Activated B cell treated with CpG ODN at 0.5 μM for 24 hours (primary cell): ENCODE results near the gene MCC. TPM values are rescaled to one million over a fixed set of nuclear protein-coding genes. Genes with fewer than 3 reads are reported as not detected.

Experiments used
- ATAC-seq: fragments of 200-7000 bp; cut with Tn5 transposase; one replicate; pipeline ENCODE4 v1.10.0; 2021; ENCODE audit warnings: low read depth, mild to moderate bottlenecking, moderate library complexity
- CTCF ChIA-PET: fragments of 350-600 bp; sonication (Branson Sonifier 250); formaldehyde crosslinking; loops from one replicate; lab custom pipeline; 2021; ENCODE audit warnings: antibody characterized with exemption; lab: Charles Lee
- POLR2A ChIA-PET: fragments of 350-600 bp; sonication (Branson Sonifier 250); formaldehyde crosslinking; loops from one replicate; lab custom pipeline; 2021; ENCODE audit warnings: antibody characterized with exemption; lab: Charles Lee
- DNase-seq: peaks from one replicate; pipeline ENCODE4 v3.0.0; 2022
- H3K27ac Mint-ChIP-seq: one replicate; pipeline ENCODE4 v1.8.0; 2020; ENCODE audit warnings: mixed read lengths
- H3K27me3 Mint-ChIP-seq: one replicate; pipeline ENCODE4 v1.8.0; 2021; ENCODE audit warnings: mixed read lengths
- H3K36me3 Mint-ChIP-seq: one replicate; pipeline ENCODE4 v1.8.0; 2021; ENCODE audit warnings: low read depth, mixed read lengths
- H3K4me1 Mint-ChIP-seq: one replicate; pipeline ENCODE4 v1.8.0; 2021; ENCODE audit warnings: mixed read lengths
- H3K4me3 Mint-ChIP-seq: one replicate; pipeline ENCODE4 v1.8.0; 2020; ENCODE audit warnings: mild to moderate bottlenecking, mixed read lengths
- H3K9me3 Mint-ChIP-seq: one replicate; pipeline ENCODE4 v1.8.0; 2020; ENCODE audit warnings: mixed read lengths
- intact Hi-C: fragments of 100-400 bp; cut with micrococcal nuclease; formaldehyde crosslinking; loops from one replicate; pipeline ENCODE4 v1.15.1; 2024
- total RNA-seq: library from RNA; stranded (reverse); gene quantifications from 2 replicates; pipeline ENCODE4 v1.2.3, GENCODE V29; 2022
- TF ChIP-seq, protein P1 (sequence below): fragments of 200-600 bp; IDR thresholded peaks from one replicate; pipeline ENCODE4 v1.8.0; 2022; ENCODE audit warnings: antibody characterized with exemption, mild to moderate bottlenecking

The MCC gene
- total RNA-seq, 1 donor from 2014 or later: 0.22 TPM

DNA sequence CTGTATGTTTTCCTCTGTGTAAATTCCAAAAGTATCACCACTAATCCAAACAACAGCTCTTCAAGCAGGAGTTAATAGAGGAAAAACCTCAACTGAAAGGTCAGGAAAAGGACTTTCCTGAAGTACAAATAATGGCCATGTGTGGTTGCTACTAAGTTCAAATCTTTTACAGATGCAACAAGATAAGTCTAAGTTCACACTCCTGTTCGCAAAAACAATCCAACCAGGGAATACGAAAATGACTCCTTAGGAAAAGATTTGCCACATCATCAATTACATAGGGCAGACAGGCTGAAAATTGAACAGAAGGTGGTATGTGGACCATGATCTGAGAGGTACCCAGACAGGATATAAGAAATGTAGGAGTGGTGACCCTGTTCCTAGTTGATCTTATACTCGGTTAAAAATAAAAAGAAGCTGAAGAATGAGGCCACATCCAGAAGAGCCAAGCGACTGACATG, 263.6 kb downstream of the MCC start:
- H3K4me1 Mint-ChIP-seq: no peaks in the 10 kb centered on the region
- H3K27me3 Mint-ChIP-seq: peaks cover 14% of the 10 kb centered on the region
- H3K27ac Mint-ChIP-seq: no peak overlapping the region
- H3K36me3 Mint-ChIP-seq: no peaks in the 10 kb centered on the region
- no peaks in the 10 kb centered on the region for H3K9me3 Mint-ChIP-seq
- TF ChIP-seq, protein P1, sequence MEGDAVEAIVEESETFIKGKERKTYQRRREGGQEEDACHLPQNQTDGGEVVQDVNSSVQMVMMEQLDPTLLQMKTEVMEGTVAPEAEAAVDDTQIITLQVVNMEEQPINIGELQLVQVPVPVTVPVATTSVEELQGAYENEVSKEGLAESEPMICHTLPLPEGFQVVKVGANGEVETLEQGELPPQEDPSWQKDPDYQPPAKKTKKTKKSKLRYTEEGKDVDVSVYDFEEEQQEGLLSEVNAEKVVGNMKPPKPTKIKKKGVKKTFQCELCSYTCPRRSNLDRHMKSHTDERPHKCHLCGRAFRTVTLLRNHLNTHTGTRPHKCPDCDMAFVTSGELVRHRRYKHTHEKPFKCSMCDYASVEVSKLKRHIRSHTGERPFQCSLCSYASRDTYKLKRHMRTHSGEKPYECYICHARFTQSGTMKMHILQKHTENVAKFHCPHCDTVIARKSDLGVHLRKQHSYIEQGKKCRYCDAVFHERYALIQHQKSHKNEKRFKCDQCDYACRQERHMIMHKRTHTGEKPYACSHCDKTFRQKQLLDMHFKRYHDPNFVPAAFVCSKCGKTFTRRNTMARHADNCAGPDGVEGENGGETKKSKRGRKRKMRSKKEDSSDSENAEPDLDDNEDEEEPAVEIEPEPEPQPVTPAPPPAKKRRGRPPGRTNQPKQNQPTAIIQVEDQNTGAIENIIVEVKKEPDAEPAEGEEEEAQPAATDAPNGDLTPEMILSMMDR: no peak
- ChIA-PET CTCF (no interaction called here), POLR2A (no interaction called here)
- DNase-seq: no peak
- H3K4me3 Mint-ChIP-seq: no peak overlapping the region
- intact Hi-C loops: no loop called here
- no peak for ATAC-seq

DNA sequence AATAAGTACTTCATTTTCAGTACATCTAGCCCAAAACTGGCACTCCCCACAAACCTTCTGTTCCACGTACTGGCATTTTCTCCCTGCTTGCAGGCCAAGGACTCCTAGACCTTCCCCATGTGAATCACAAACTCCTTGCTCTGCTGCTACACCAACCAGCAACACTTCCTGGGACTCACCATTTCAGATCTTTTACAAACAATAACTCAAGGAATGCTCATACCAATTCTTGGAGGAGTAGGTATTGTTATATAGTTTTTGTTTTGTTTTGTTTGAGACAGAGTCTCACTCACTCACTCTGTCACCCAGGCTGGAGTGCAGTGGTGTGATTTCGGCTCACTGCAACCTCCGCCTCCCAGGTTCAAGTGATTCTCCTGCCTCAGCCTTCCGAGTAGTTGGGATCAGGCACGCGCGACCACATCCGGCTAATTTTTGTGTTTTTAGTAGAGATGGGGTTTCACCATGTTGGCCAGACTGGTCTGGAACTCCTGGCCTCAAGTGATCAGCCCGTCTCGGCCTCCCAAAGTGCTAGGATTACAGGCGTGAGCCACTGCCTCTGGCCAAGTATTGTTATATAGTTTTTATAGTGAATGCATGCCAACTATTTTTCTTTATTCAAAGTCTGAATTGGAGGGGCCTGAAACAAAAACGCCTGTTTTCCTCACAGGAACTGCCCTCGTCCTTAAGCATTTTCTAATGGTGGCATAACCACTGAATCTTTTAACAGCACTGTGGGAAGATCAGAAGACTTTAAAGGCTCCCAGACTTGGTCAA, 264.2 kb downstream of the MCC start:
- Mint-ChIP-seq H3K4me1 (no peaks in the 10 kb centered on the region), H3K27ac (no peak overlapping the region), H3K36me3 (no peaks in the 10 kb centered on the region), H3K9me3 (no peaks in the 10 kb centered on the region), H3K4me3 (no peak overlapping the region), H3K27me3 (peaks cover 14% of the 10 kb centered on the region)
- intact Hi-C loops: no loop called here
- ChIA-PET CTCF (no interaction called here), POLR2A (no interaction called here)
- no peak for DNase-seq
- TF ChIP-seq, protein P1: no peak
- ATAC-seq: no peak

DNA sequence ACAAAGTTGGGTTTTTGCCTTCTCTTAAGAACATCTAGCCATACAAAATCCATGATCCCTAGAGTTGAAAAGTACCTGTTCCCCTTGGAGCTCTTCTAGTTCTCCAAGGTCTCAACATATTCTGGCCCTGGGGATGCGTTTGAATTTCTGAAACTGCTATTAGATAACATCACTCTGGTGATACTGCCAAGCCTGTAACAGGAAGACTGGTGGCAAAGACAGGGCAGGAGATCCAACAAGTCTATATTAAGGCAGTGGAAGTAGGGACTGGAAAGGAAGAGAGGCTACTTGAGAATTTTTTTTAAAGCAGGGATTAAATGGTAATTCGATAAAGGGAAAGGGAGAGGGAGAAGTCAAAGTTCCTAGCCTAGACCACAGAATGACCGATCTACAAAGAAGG, 264.9 kb downstream of the MCC start:
- H3K4me1 Mint-ChIP-seq: no peaks in the 10 kb centered on the region
- H3K27ac Mint-ChIP-seq: no peak overlapping the region
- POLR2A ChIA-PET: no interaction called here
- H3K27me3 Mint-ChIP-seq: peaks cover 9% of the 10 kb centered on the region
- H3K9me3 Mint-ChIP-seq: no peaks in the 10 kb centered on the region
- H3K4me3 Mint-ChIP-seq: no peak overlapping the region
- H3K36me3 Mint-ChIP-seq: no peaks in the 10 kb centered on the region
- TF ChIP-seq, protein P1: no peak
- intact Hi-C loops: no loop called here
- ATAC-seq (no peak), DNase-seq (no peak)
- CTCF ChIA-PET: no interaction called here

DNA sequence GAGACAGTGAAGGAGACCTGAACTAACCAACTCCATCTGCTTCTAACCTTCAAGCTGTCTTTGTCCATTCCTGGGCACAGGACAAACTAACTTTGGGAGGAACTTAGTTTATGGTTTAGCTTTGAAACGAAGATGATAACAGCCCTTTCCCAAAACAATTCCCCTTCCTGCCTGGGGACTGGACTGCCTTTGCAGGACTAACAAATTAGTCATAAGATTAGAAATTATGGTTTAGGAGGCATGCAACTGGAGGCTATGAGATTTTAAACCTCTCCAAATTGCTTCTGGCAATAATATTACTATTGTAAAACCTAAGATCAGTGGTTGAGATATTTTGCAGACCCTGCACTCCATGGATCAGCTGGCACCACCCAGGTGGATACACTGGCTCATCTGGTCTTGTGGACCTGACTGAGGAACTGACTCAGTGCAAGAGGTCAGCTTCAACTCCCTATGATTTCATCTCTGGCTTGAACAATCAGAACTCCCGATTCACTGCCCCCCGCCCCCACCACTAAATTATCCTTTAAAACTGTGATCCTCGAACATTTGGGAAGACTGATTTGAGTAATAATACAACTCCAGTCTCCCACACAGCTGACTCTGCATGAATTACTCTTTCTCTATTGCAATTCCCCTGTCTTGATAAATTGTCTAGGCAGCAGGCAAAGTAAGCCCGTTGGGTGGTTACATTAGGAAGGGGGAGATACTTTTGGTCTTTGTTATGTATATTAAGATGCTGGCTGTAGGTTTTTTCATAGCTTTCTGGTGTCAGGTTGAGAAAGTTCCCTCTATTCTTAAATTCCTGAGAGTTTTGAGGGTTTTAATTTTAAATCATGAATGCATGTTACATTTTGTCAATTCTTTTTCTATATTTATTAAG, 266.7 kb downstream of the MCC start:
- Mint-ChIP-seq H3K4me3 (no peak overlapping the region), H3K9me3 (no peaks in the 10 kb centered on the region), H3K27me3 (peaks cover 11% of the 10 kb centered on the region), H3K36me3 (no peaks in the 10 kb centered on the region), H3K27ac (no peak overlapping the region), H3K4me1 (no peaks in the 10 kb centered on the region)
- CTCF ChIA-PET: no interaction called here
- POLR2A ChIA-PET: no interaction called here
- ATAC-seq: no peak
- TF ChIP-seq, protein P1: no peak
- DNase-seq: no peak
- intact Hi-C loops: no loop called here

DNA sequence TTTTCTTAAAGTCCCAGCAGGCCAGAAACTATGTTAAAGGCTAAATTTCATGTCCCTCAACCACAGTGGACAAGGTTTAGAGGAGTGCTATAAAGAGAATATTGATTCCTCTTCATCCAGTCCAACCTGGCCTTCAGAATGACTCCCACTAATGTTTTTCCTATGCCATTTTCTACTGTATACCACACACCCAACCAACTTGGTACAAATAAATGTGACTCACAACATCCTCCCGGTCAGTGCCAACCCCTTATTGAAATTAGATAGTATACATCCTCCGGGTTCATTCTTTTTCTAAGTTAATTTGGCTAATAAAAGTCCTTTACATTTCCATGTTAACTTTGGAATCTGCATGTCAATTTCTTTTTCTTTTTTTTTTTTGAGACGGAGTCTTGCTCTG, 268.6 kb downstream of the MCC start:
- Mint-ChIP-seq H3K36me3 (no peaks in the 10 kb centered on the region), H3K27me3 (peaks cover 7% of the 10 kb centered on the region), H3K27ac (no peak overlapping the region), H3K4me3 (no peak overlapping the region), H3K4me1 (no peaks in the 10 kb centered on the region), H3K9me3 (no peaks in the 10 kb centered on the region)
- DNase-seq (no peak), ATAC-seq (no peak)
- TF ChIP-seq, protein P1: no peak
- ChIA-PET POLR2A (no interaction called here), CTCF (no interaction called here)
- intact Hi-C loops: no loop called here
